H7 (cell line): ENCODE measurements around the gene KCTD5. TPM values are rescaled to one million over a fixed set of nuclear protein-coding genes. Genes with fewer than 3 reads are reported as not detected.
"Not testable (repeated sequence)": the region's sequence is repeated elsewhere in the genome, so short reads cannot be mapped to it uniquely, and the experiment has no call there.

Experiments
- DNase-seq: peaks from one replicate; pipeline ENCODE4 v3.0.0; 2012
- H3K27me3 ChIP-seq: 2 replicates; pipeline ENCODE4 v1.6.0; 2011; ENCODE audit warnings: mild to moderate bottlenecking, low read length; ENCODE audit not compliant: control insufficient read depth, insufficient read depth
- H3K36me3 ChIP-seq: replicated peaks from 2 replicates; pipeline ENCODE4 v1.5.1; 2011; ENCODE audit warnings: low read length; ENCODE audit not compliant: control insufficient read depth, insufficient read depth
- H3K4me3 ChIP-seq: 2 replicates; pipeline ENCODE4 v1.5.1; 2011; ENCODE audit warnings: low read depth, mild to moderate bottlenecking, control low read depth, low read length, moderate library complexity; ENCODE audit not compliant: insufficient read depth
- total RNA-seq: library from RNA; depleted of rRNA; stranded (reverse); fragments of >200 nt; shearing (Covaris generic); gene quantifications from 2 replicates; pipeline ENCODE4 v1.2.3, GENCODE V29; 2014

The KCTD5 gene
- total RNA-seq, 1 experiment from 2014 or later: 36.7 TPM

DNA sequence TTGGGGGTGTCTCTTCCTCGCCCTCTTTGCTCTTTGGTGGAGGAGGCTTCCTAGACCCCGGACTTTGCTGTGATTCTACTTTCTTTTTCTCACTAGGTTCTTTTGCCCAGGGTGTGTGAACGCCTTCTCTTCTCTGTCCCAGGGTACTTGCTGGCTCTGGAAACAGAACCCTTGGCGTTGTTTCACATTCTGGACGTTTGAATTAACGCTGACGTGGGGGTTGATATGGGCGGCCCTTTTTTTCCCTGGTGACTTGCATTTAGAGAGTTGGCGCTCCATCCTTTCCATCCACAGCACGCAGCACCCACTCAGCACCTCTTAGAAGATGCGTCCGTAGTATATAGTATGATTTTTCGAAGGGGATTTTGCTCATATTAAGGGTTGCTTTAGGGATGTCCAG, 718 bp downstream of the KCTD5 start:
- not testable (repeated sequence) for H3K36me3 ChIP-seq, H3K27me3 ChIP-seq, DNase-seq
- peak overlapping the region; percentile 97 for H3K4me3 ChIP-seq

DNA sequence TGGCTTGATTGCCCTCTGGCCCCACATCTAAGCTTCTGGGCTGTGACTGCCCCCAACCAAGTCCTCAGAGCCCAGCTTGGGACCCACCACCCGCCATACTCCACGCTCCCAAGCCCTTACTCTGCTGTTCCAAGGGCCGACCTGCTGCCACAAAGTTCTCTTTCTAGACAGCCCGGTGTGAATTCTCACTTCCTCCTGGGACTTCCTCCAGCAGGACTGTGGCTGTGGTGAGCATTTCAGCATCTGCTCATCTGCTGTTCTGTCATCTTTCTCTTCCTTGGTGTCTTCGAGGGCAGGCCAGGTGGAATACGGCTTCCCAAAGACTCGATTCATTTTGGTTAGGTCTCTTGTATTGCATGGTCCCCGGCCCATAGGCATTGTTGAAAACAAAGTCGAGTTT, 3.8 kb downstream of the KCTD5 start:
- not testable (repeated sequence) for H3K36me3 ChIP-seq, H3K27me3 ChIP-seq, H3K4me3 ChIP-seq, DNase-seq

DNA sequence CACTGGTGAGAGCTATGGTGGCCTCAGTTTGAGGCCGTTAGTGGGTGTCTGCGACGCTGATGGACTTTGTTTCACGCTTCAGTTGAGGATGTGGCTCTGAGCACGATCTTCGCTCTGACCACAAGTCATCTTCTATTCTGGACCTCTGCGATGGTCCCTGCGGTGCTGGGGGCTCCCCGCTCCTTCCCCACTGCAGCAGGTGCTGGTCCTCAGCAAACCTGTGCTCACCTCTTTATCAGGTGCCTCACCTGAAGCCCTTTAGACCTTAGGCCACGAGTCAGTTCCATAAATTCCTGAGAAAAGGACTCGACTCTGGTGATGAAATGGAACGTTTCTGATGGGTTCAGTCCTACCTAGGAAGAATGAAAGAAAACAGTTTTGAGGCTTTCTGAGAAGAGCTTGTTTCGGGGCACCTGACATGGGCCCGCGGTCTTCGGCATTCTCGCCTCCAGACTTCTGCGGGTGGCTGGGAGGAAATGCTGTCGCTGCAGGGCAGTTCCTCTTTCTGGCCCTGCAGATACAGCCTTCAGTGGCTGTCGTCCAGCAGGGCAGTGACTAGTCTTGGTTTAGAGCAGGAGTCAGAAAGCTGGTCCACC, 4.7 kb downstream of the KCTD5 start:
- H3K36me3 ChIP-seq: no peaks in the 10 kb centered on the region
- H3K4me3 ChIP-seq: no peak overlapping the region
- peak; percentile 52 for DNase-seq
- no peaks in the 10 kb centered on the region for H3K27me3 ChIP-seq

DNA sequence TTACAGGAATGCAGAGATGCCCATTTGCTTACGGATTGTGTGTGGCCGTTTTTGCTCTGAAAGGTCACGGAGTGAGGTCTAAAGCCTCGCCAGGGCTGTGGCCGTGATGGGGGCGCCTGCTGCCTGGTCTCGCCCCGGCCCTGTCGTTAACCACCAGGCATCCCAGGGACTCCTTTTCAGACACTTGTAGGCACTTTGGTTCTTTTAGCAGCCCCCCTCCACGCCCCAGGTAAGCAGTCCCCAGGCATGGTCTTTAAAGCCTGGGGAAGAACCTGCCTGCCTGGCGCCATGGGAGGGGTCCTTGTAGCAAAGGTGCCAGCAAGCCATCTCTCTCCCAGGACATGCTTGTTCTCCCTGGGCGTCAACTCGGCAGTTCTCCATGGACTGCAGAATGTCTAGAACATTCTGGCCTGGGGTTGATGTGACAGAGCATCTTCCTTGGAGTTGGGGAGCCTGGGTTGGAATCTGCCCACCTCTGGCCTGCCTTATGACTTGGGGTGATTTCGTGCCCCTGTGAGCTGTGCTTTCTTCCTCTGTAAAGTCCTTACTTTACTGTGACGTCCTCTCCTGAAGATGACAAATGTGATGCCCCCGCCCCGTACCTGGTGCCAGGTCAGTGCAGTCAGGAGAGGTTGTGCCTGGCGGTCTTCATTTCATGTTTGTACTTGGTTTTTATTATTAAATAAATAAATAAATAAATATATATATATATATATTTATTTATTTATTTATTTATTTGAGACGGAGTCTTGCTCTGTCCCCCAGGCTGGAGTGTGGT, 5.4 kb downstream of the KCTD5 start:
- no peaks in the 10 kb centered on the region for H3K27me3 ChIP-seq
- no peak overlapping the region for H3K4me3 ChIP-seq
- no peaks in the 10 kb centered on the region for H3K36me3 ChIP-seq
- DNase-seq: peak; percentile 47

DNA sequence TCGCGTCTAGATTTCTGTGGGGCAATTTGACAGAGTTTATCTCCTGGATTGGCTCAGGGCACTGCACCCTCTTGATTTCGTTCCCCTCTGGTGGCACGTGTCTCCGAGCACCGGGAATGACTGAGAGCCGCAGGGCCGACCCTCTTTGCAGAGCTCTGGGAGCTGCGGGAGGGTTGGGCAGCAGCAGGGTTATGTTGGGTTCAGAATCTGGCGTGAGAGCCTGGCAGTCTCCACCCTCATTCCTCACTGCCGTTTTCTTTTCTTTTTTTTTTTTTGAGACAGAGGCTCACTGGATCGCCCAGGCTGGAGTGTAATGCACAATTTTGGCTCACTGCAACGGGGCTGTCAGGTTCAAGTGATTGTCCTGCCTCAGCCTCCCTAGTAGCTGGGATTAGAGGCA, 7.1 kb downstream of the KCTD5 start:
- not testable (repeated sequence) for H3K4me3 ChIP-seq, H3K27me3 ChIP-seq, DNase-seq, H3K36me3 ChIP-seq

DNA sequence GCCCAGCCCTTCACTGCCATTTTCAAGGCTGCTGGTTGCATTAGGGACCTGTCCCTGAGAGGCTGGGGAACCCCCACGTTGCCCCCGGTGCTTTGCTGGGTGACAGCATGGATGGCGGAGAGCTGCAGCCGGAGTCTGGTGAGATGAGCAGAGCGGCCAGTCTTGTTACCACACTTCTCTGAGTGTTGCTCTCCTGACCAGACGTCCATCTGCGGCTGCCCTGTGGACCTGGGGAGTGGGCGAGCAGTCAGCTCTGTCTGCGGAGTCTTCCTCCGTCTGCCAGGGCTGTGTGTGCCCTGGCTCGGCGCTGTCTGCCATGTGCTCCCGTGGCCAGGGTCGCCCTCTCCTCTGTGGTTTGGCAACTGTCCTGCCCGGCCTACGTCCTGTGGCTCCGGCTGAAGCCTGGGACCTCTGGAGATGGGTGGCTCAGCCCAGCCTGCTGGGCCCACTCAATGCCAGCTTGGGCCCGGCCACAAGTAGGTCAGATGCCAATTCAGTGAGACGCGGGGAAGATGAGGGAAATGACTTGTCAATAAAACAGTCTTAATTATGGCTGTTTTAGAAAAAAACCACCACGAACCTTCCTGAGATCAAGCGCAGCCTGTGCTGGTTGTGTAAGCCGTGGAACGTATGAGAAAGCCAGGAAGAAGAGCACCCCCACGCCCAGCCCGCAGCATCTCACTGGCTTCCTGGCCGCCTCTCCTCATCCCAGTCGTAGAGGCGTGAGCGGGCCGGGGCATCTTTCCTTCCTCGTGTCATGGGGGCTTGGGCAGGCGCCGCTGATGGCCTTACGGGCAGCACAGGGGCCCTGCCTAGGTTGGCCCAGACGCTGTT, 7.9 kb downstream of the KCTD5 start:
- no peaks in the 10 kb centered on the region for H3K27me3 ChIP-seq
- no peak overlapping the region for H3K4me3 ChIP-seq
- no peaks in the 10 kb centered on the region for H3K36me3 ChIP-seq
- DNase-seq: peak; percentile 36

DNA sequence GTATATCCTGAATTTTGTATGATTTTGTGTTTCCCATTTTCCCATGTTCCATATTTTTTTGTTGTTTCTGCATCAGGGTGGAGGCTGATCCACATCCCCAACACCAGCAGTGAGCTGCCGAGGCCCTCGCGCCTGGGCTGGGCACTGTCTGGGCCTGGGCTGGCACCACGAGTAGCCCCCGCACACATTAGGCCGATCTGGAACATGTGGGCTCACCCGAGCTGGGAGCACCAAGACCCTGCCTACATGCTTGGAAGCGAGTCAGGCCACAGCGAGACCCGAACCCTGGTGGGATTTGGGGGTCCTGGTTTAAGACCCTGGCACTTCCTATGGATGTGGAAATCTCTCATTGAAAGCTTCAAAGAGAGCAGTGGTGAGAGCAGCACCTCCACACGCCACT, 8.5 kb downstream of the KCTD5 start:
- Histone ChIP-seq H3K36me3 (no peaks in the 10 kb centered on the region), H3K4me3 (no peak overlapping the region), H3K27me3 (no peaks in the 10 kb centered on the region)
- peak; percentile 36 for DNase-seq

DNA sequence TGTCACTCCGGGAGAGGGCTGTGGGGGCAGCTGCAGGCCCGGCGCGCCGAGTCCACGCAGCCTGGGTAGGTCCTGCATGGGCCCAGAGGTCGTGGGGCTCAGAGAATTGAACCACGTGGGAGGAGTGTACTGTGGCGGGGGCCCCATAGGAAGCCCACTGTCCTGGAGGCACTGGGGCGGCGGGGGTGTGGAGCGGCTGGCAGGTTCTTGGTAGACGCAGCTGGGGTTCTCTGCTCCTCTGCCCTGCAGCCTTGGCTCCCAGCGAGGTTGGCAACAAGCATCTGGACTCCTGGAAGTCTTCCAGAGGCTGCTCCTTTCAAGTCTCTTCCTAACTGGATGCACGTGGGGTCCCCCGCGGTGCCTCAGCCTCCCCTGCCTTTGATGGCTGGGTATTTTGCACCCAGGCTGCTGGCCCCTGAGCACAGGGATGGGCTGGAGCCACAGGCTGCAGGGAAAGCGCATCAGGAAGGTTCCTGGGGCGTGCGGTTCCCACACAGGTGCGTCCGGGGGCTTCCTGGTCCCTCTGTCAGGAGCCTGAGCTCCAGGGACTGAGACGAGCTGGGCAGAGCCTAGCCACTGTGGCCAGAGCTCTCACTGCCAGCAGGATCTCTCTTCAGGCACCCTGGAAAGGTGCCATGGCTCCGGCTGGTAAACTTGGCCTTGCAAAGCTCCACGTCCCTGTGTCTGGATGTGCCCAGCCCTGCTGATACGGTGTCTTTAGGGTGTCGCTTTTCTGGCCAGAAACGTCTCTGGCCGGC, 9.3 kb downstream of the KCTD5 start:
- Histone ChIP-seq H3K27me3 (no peaks in the 10 kb centered on the region), H3K36me3 (no peaks in the 10 kb centered on the region), H3K4me3 (no peak overlapping the region)
- DNase-seq: peak; percentile 48

DNA sequence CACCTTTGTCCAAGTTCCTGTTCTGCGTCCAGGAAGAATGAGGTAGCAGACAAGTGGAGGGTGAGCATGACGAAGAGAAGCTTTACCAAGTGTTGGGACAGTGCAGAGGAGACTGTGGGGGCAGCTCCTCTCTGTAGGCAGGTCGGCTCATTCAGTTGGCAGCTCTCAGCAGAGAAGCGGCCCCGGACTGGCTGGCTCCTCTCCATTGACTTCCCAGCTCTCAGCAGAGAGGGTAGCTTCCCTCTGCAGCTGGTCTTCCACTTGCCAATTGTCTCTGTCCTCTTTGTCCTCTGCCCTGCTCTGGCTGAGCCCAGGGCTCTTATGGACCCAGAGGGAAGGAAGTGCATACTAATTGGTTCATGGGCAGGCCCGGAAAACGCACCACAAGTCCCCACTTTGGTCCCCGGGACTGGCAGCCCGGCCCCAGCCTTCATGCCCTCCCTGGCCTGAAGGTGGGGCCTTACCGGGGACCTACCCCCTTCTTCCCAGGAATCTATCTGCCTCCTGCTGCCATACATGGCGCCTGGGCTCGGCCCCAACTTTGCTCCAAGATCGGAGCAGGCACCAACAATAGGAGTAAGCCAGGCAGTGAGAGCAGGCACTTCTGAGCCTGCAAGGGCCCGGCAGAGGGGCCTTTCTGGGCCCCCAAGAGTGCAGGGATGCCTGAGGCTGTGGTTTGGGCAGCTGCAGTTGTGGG, 10.1 kb downstream of the KCTD5 start:
- DNase-seq: peak; percentile 59
- peaks cover under 1% of the 10 kb centered on the region for H3K36me3 ChIP-seq
- no peak overlapping the region for H3K4me3 ChIP-seq
- no peaks in the 10 kb centered on the region for H3K27me3 ChIP-seq

DNA sequence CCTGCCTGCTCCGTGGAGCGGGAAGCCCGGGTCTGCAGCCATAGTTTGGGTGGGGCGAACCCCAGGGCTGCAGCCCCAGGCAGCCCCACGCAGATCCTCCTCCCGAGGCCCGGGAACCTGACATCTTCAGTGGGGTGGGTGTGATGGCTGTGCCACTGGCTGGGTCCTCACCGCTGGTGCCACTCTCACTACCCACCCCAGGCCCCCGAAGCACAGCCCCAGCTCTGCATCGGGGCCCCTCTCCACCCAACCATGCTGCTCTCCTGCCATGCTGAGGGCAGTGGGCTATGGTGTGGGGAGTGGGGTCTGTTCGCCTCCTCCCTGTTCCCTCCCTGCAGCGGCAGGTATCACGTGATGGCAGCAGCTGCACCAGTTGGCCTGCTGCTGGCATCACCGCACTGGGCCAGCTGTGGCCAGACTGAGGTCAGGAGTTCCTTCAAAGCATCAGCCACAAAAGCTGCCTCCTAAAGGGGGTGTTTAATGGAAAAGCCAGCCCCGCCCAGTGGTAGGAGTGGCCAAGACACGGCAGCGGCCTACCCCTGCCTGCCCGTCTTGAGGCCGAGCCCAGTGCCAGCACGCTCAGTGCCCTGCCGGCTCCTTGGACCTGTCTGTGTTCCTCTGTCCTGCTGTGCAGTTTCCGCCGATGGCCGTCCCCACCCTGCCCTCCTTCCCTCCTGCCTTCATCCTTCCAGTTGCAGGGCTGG, 10.8 kb downstream of the KCTD5 start:
- H3K4me3 ChIP-seq: no peak overlapping the region
- H3K27me3 ChIP-seq: no peaks in the 10 kb centered on the region
- DNase-seq: peak; percentile 85
- peaks cover 1% of the 10 kb centered on the region for H3K36me3 ChIP-seq

DNA sequence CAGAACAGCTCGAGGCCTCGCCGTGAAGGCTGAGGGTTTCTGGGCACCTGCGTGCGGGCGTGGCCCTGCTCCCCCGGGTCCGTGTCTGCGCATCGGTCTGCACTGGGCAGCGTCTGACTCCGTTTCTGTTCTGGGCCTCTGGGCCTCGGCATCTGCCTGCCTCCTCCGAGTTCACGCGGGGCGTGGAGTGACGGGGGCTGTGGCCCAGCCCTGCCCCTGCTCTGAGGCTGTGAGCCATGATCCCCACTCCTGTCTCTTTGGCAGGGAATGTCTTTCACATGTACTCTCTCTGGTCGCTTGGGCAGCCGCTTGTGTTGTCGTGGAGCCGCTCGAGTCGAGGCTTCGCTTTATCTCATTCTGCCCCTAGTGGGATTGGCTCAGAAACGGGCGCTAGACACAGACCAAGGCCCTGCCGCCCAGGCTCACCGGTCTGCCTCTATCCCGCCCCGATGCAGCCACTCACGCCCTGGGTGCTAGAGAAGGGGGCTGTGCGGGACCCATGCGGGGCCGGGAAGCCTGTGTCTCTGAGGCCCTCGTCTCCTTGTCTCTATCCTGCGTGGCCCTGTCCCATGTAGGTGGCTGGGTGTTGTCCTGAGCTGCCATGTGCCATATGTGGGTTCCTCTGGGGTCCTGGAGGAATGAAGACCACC, 14.4 kb downstream of the KCTD5 start:
- H3K4me3 ChIP-seq, H3K27me3 ChIP-seq, DNase-seq, H3K36me3 ChIP-seq: not testable (repeated sequence)

DNA sequence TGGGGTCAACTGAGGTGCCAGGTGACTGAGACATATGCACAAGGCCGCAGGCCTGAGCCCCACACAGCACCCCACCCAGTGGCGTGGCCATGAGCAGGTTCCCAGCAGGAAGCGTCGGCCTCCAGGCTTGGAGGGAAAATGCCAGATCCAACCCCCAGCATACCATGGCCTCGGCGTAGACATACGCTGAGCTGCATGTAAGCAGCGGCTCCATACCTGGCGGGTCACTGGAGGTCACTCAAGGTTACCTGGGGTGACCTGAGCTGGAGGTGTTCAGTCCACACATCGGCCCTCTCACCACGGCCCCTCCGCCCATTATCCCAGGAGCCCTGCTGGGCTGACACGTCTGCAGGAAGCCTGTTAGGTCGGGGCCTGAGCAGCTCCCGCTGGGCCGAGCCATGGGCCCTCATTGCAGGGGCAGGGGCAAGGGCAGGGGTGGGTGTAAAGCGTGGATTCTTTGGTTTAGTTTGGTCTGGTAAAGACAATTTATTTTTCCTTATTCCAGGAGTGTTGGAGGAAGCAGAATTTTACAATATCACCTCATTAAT, 15.2 kb downstream of the KCTD5 start:
- Histone ChIP-seq H3K36me3 (peaks cover 11% of the 10 kb centered on the region), H3K4me3 (no peak overlapping the region), H3K27me3 (no peaks in the 10 kb centered on the region)
- no peak for DNase-seq
